Type B pancreatic cell (in vitro differentiated cells): Measurements from ENCODE around the gene ZNF570. TPM values are rescaled to one million over a fixed set of nuclear protein-coding genes. Genes with fewer than 3 reads are reported as not detected.

Experiments
- DNase-seq: peaks from one replicate; pipeline ENCODE4 v3.0.0; 2021; ENCODE audit warnings: mixed read lengths; ENCODE audit not compliant: unreplicated experiment; ENCODE audit errors: extremely low spot score
- H3K27ac Mint-ChIP-seq: 2 replicates; pipeline ENCODE4 v1.8.0; 2021; ENCODE audit warnings: mild to moderate bottlenecking, mixed read lengths
- H3K27me3 Mint-ChIP-seq: 2 replicates; pipeline ENCODE4 v1.8.0; 2021; ENCODE audit warnings: mixed read lengths
- H3K36me3 Mint-ChIP-seq: 2 replicates; pipeline ENCODE4 v1.8.0; 2021; ENCODE audit warnings: mixed read lengths
- H3K4me1 Mint-ChIP-seq: one replicate; pipeline ENCODE4 v1.8.0; 2021; ENCODE audit warnings: mixed read lengths; ENCODE audit not compliant: unreplicated experiment
- H3K4me3 Mint-ChIP-seq: 2 replicates; pipeline ENCODE4 v1.8.0; 2021; ENCODE audit warnings: mild to moderate bottlenecking, mixed read lengths
- H3K9me3 Mint-ChIP-seq: 2 replicates; pipeline ENCODE4 v1.8.0; 2021; ENCODE audit warnings: mixed read lengths
- total RNA-seq: library from RNA; stranded (reverse); gene quantifications from 2 replicates; pipeline ENCODE4 v1.2.1, GENCODE V29; 2021; ENCODE audit warnings: low replicate concordance
- TF ChIP-seq, protein P1 (sequence below): fragments of 200-600 bp; sonication (generic); conservative IDR thresholded peaks from 2 replicates; pipeline ENCODE4 v1.5.0; 2021; ENCODE audit warnings: antibody characterized with exemption, mild to moderate bottlenecking

The ZNF570 gene
- total RNA-seq, 1 donor from 2014 or later = 9.2 TPM

DNA sequence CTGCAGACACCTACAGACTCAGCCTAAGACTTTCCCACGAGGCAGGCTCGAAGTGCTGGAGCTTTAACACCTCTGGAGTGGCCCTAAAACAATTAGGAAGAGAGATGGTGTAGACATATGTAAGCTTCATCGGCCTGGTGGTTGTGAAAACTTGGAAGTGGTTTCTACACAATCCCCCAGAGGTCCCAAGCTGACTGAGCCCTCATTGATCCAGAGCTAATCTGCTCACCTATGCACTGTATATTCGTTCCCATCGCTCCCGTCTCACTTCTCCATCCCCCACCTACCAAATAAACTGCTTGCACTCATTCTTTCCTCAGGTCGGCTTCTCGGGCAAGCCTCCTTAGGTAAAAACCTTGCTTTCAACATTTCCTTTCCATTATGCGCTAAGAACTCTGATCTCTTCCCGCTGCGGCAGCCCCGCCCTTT, 36.8 kb downstream of the ZNF570 start:
- Mint-ChIP-seq H3K4me1 (no peaks in the 10 kb centered on the region), H3K27me3 (no peaks in the 10 kb centered on the region), H3K27ac (no peak overlapping the region), H3K9me3 (peaks cover 6% of the 10 kb centered on the region), H3K4me3 (no peak overlapping the region), H3K36me3 (peaks cover 20% of the 10 kb centered on the region)
- no peak for DNase-seq
- TF ChIP-seq, protein P1, sequence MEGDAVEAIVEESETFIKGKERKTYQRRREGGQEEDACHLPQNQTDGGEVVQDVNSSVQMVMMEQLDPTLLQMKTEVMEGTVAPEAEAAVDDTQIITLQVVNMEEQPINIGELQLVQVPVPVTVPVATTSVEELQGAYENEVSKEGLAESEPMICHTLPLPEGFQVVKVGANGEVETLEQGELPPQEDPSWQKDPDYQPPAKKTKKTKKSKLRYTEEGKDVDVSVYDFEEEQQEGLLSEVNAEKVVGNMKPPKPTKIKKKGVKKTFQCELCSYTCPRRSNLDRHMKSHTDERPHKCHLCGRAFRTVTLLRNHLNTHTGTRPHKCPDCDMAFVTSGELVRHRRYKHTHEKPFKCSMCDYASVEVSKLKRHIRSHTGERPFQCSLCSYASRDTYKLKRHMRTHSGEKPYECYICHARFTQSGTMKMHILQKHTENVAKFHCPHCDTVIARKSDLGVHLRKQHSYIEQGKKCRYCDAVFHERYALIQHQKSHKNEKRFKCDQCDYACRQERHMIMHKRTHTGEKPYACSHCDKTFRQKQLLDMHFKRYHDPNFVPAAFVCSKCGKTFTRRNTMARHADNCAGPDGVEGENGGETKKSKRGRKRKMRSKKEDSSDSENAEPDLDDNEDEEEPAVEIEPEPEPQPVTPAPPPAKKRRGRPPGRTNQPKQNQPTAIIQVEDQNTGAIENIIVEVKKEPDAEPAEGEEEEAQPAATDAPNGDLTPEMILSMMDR = no peak

DNA sequence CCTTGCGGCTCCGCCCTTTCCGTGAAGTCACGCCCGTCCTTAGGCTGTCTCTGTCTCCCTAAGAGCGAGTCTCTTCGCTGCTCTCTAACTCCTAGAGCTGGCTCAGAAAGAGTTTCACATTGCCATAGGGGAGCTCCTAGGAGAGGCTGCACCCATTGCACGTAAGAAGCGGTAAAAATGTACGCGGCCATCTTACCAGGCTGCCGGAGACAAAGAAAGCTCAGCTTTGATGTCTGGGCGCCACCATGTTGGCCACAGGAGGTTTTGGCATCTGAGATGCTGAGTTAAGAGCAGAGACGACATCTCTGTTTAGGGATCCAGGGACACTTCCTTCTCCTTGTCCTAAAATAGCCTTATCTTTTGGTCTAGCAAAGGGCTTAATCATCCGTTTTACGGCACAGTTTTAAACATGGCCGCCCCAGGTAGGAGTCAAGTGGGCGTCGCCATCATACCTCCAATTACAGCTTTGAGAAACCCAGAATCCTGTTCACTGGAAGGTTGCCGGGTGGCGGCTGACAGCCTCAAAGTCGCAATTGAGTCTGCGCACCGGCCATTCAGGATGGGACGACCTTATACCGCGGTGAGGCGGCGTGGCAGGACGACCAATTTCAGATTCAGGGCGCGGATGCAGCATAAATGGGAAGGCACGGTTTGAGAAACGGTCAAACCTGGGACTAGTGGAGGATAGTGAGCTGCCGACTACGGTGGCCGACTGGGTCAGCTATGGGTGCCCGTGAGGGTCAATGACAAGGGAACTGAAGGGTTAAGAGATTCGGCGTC, 37.4 kb downstream of the ZNF570 start, which contains the start of gene ZNF793:
Gene ZNF793, plus strand, starts transcription at position 553 of the 780 bp plus-strand sequence. CDS start 16,501 bp downstream, outside the sequence.
- Mint-ChIP-seq H3K36me3 (peaks cover 24% of the 10 kb centered on the region), H3K4me3 (no peak within 1 kb of the TSS), H3K27ac (no peak within 1 kb of the TSS), H3K9me3 (peaks cover 6% of the 10 kb centered on the region), H3K27me3 (no peaks in the 10 kb centered on the region), H3K4me1 (no peaks in the 10 kb centered on the region)
- TF ChIP-seq, protein P1 = no peak
- peak; percentile 90 for DNase-seq

DNA sequence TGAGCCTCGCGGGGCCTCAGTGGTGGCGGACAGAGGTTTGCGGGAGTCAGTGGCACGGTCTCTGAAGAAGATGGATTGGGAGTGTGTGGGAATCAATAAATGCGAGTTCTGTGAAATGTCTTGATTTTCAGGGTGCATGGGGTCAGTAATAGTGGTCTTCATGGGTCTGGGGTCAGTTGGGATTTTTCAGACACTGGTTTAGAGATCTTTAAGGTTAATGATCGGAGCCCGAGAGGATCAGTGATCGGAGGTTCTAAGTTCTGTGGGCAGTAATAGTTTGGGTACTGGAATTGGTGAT, 38.0 kb downstream of the ZNF570 start:
- TF ChIP-seq, protein P1 = no peak
- H3K4me3 Mint-ChIP-seq = no peak overlapping the region
- H3K27me3 Mint-ChIP-seq = no peaks in the 10 kb centered on the region
- H3K9me3 Mint-ChIP-seq = peaks cover 6% of the 10 kb centered on the region
- H3K36me3 Mint-ChIP-seq = peaks cover 24% of the 10 kb centered on the region
- no peak for DNase-seq
- no peak overlapping the region for H3K27ac Mint-ChIP-seq
- no peaks in the 10 kb centered on the region for H3K4me1 Mint-ChIP-seq

DNA sequence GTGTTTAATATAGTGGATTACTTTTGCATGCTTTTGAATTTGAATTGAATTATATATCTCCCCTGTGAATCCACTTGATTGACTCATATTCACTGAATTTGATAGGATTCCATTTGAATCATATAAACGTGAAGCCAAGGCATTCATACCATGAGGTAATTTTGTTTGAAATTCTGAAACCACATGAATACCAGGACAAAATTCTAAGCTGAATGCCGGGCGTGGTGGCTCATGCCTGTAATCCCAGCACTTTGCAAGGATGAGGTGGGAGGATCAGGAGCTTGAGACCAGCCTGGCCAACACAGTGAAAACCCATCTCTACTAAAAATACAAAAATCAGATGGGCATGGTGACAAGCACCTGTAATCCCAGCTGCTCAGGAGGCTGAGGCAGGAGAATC, 42.0 kb downstream of the ZNF570 start:
- Mint-ChIP-seq H3K4me3 (no peak overlapping the region), H3K4me1 (no peaks in the 10 kb centered on the region), H3K27me3 (no peaks in the 10 kb centered on the region), H3K9me3 (no peaks in the 10 kb centered on the region), H3K27ac (no peak overlapping the region), H3K36me3 (peaks cover 41% of the 10 kb centered on the region)
- no peak for DNase-seq
- TF ChIP-seq, protein P1 = no peak

DNA sequence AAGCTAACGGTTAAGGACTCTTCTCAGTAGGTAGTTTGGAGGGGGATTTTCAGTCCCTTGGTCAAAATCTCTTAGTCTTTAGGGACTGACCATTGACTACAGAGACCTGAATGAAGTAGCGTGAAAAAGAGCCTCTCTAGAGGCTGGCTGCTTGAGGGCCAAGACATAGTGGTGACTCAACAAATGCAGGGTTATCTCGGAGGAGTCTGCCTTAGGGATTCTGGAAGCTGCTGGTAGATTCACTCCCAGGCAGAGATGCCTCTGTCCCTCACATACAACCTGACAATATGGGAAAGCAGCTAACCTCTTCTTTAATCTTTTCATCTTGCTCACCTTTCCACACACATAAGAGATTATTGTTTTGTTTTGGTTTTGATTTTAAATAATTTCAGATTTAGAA, 42.7 kb downstream of the ZNF570 start:
- H3K4me3 Mint-ChIP-seq = no peak overlapping the region
- H3K36me3 Mint-ChIP-seq = peaks cover 45% of the 10 kb centered on the region
- H3K9me3 Mint-ChIP-seq = no peaks in the 10 kb centered on the region
- H3K27me3 Mint-ChIP-seq = no peaks in the 10 kb centered on the region
- no peaks in the 10 kb centered on the region for H3K4me1 Mint-ChIP-seq
- no peak overlapping the region for H3K27ac Mint-ChIP-seq
- no peak for DNase-seq
- TF ChIP-seq, protein P1 = no peak
